ENCODE results near the gene TMEM91.

DNA sequence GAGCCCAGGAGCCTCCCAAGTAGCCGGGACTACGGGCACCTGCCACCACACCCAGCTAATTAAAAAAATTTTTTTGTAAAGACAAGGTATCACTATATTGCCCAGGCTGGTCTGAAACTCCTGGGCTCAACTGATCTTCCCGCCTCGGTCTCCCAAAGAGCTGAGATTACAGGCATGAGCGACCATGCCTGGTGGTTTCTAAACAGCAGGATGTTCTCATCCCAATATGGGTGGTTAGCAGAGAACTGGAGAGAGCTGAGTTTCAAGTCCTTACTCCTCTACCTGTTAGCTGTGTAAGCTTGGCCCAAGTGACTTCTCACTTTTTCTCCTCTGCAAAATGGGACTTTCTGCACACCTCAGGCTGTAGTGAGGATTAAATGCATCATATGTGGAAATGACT, 8.0 kb downstream of the TMEM91 start:
- TF ChIP-seq, protein P1, sequence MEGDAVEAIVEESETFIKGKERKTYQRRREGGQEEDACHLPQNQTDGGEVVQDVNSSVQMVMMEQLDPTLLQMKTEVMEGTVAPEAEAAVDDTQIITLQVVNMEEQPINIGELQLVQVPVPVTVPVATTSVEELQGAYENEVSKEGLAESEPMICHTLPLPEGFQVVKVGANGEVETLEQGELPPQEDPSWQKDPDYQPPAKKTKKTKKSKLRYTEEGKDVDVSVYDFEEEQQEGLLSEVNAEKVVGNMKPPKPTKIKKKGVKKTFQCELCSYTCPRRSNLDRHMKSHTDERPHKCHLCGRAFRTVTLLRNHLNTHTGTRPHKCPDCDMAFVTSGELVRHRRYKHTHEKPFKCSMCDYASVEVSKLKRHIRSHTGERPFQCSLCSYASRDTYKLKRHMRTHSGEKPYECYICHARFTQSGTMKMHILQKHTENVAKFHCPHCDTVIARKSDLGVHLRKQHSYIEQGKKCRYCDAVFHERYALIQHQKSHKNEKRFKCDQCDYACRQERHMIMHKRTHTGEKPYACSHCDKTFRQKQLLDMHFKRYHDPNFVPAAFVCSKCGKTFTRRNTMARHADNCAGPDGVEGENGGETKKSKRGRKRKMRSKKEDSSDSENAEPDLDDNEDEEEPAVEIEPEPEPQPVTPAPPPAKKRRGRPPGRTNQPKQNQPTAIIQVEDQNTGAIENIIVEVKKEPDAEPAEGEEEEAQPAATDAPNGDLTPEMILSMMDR (conservative IDR thresholded peaks at IDR 0.05; ENCODE audit: low read length): no peak
- no peak for TF ChIP-seq EZH2phosphoT487 (IDR thresholded peaks at IDR 0.05; ENCODE audit: borderline replicate concordance, low read depth, low read length)
